Tibial artery (tissue), 4 donors: ENCODE data around the gene DMAC2L.

Experiments
- DNase-seq, 2 donors: peaks; one replicate each; pipeline ENCODE4 v3.0.0-alpha.2; 2019
- H3K27ac ChIP-seq, 2 donors: fragments of 200-600 bp; sonication (generic) in 1 of 2; 1 replicate in 1 of 2; 2 replicates in 1 of 2; pipeline ENCODE4 v1.5.1; 2018 to 2019; ENCODE audit warnings: mild to moderate bottlenecking in 1 of 2
- H3K27me3 ChIP-seq, 2 donors: fragments of 200-600 bp; sonication (generic) in 1 of 2; one replicate each; pipeline versions ENCODE4 v1.5.1 to v1.6.0; 2016 to 2019
- H3K36me3 ChIP-seq, 3 donors: fragments of 200-600 bp; sonication (generic) in 2 of 3; one replicate each; pipeline ENCODE4 v1.5.1; 2016 to 2019; ENCODE audit warnings: mild to moderate bottlenecking in 2 of 3
- H3K4me1 ChIP-seq, 4 donors: fragments of 200-600 bp; sonication (generic) in 2 of 4; 1 replicate in 3 of 4; 2 replicates in 1 of 4; pipeline ENCODE4 v1.5.1; 2016 to 2019
- H3K4me3 ChIP-seq, 2 donors: fragments of 200-600 bp; sonication (generic) in 1 of 2; 1 replicate in 1 of 2; 2 replicates in 1 of 2; pipeline ENCODE4 v1.5.1; 2018 to 2019; ENCODE audit warnings: mild to moderate bottlenecking in 2 of 2
- H3K9me3 ChIP-seq, 3 donors: fragments of 200-600 bp; sonication (generic) in 1 of 3; one replicate each; pipeline ENCODE4 v1.5.1; 2016 to 2019
- intact Hi-C: fragments of 100-400 bp; cut with DNase I; formaldehyde crosslinking; loops from one replicate; pipeline ENCODE4 v1.15.0; 2023; ENCODE audit warnings: low total_unique reads
- TF ChIP-seq, protein P1 (sequence below), 2 experiments: fragments of 200-600 bp in 1 of 2; fragments of 450-650 bp in 1 of 2; IDR thresholded peaks; one replicate each; pipeline ENCODE4 v1.5.1; 2017 to 2019; ENCODE audit warnings: antibody characterized with exemption in 2 of 2, mild to moderate bottlenecking in 1 of 2, moderate library complexity in 1 of 2

Gene DMAC2L

GRCh38 chr14:50338587-50338986 is 26.5 kb downstream of the DMAC2L start:
- Histone ChIP-seq H3K27ac (no peak overlapping the region), H3K27me3 (no peaks in the 10 kb centered on the region), H3K9me3 (no peaks in the 10 kb centered on the region), H3K36me3 (no peaks in the 10 kb centered on the region), H3K4me1 (peaks cover 0 to 35% (median 15%) of the 10 kb centered on the region in 4 donors), H3K4me3 (no peak overlapping the region)
- intact Hi-C loops, result loop anchor here (10.0 kb wide), 1 partner anchor 56 kb away; the partner anchor contains the start of gene CDKL1
- TF ChIP-seq, protein P1, sequence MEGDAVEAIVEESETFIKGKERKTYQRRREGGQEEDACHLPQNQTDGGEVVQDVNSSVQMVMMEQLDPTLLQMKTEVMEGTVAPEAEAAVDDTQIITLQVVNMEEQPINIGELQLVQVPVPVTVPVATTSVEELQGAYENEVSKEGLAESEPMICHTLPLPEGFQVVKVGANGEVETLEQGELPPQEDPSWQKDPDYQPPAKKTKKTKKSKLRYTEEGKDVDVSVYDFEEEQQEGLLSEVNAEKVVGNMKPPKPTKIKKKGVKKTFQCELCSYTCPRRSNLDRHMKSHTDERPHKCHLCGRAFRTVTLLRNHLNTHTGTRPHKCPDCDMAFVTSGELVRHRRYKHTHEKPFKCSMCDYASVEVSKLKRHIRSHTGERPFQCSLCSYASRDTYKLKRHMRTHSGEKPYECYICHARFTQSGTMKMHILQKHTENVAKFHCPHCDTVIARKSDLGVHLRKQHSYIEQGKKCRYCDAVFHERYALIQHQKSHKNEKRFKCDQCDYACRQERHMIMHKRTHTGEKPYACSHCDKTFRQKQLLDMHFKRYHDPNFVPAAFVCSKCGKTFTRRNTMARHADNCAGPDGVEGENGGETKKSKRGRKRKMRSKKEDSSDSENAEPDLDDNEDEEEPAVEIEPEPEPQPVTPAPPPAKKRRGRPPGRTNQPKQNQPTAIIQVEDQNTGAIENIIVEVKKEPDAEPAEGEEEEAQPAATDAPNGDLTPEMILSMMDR (IDR thresholded peaks at IDR 0.05), result no peak
- no peak for DNase-seq

- H3K9me3 ChIP-seq, result no peaks in the 10 kb centered on the region
- H3K27me3 ChIP-seq, result no peaks in the 10 kb centered on the region
- intact Hi-C loops, result loop anchor here (10.0 kb wide), 1 partner anchor 56 kb away; the partner anchor contains the start of gene CDKL1
- TF ChIP-seq, protein P1 (IDR thresholded peaks at IDR 0.05), result no peak
- peaks cover 0 to 42% (median 21%) of the 10 kb centered on the region in 4 donors for H3K4me1 ChIP-seq
- no peaks in the 10 kb centered on the region for H3K36me3 ChIP-seq
- H3K4me3 ChIP-seq, result no peak overlapping the region
- DNase-seq, result no peak
- H3K27ac ChIP-seq, result no peak overlapping the region
Observed at GRCh38 chr14:50339178-50339804, 27.2 kb downstream of the DMAC2L start.

DNA sequence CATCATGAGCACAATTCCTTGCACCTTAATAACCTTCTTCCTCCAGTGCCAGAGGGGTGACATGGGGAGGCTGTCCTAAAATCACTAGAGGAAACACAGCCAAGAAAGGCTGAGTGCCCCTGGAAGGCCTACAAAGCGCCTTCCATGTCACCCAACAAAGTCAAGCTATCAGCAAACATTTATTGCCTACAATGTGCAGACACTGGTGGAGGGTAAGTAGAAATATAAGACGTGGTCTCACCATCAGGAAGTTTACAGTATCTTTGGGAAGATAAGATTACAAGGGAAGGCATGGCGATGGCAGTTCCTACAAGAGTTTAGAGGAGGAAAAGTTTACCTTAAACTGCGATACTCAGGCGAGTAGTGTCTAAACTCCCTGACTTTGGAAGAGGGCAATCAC is 27.9 kb downstream of the DMAC2L start:
- no peak for DNase-seq
- intact Hi-C loops, result no loop called here
- Histone ChIP-seq H3K4me3 (no peak overlapping the region), H3K36me3 (no peaks in the 10 kb centered on the region), H3K27me3 (no peaks in the 10 kb centered on the region), H3K4me1 (peaks cover 0 to 50% (median 23%) of the 10 kb centered on the region in 4 donors), H3K9me3 (no peaks in the 10 kb centered on the region), H3K27ac (no peak overlapping the region)
- TF ChIP-seq, protein P1 (IDR thresholded peaks at IDR 0.05), result no peak

DNA sequence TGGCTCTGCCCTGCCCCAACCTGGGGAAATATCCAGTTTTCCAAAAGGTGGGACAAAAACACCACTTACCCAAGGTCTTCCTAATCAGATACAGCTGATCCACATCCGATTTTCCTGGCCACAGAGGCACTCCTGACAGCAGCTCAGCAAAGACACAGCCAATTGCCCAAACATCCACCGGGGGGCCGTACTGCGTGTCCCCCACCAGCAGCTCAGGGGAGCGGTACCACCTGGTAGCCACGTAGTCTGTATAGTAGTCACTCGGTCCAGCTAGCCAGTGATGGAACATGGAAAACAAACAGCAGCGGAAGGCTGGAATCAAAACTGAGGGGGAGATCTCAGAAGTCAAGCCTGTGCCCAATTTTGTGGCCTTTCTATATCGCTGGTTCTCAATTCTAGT is 28.8 kb downstream of the DMAC2L start:
- intact Hi-C loops, result no loop called here
- H3K36me3 ChIP-seq, result no peaks in the 10 kb centered on the region
- TF ChIP-seq, protein P1 (IDR thresholded peaks at IDR 0.05), result no peak
- no peak for DNase-seq
- H3K27ac ChIP-seq, result no peak overlapping the region
- peaks cover 0 to 50% (median 19%) of the 10 kb centered on the region in 4 donors for H3K4me1 ChIP-seq
- H3K9me3 ChIP-seq, result no peaks in the 10 kb centered on the region
- no peaks in the 10 kb centered on the region for H3K27me3 ChIP-seq
- H3K4me3 ChIP-seq, result no peak overlapping the region

DNA sequence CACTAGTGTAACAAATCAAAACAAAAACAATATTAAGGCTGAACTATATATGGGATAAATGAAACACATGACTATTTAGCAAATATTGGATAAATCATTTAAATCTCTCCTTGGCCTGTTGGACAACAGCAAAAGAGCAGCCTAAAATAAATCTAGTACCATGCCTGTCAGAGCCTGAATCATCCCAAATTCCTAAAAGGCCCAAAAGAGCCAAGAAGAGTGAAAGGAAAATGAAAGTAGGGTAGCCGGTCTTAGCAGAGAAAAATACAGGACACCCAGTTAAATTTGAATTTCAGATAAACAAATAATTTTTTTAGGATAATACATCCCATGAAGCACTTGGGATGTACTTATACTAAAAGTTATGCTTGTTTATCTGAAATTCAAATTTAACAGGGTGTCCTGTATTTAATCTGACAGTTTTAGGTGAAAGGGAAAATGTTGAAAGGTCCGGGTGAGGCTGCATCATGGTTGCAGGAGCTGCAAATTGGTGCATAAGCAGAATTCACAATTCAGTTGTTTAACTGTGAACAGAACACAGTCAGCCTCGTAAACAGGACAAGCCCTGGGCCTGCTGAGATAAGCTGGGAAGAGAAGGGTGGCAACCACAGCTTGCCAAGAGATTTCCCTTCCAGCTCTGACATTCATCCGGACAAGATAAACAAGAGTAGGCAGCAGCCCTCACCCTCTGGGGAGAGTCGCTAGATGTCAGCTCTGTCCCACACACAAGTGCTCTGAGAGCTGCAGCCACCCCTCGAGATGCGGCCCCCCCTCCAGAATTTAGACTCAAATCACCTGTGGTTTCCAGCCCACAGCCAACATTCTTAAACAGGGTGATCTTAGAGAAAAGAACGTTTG is 30.3 kb downstream of the DMAC2L start:
- TF ChIP-seq, protein P1 (IDR thresholded peaks at IDR 0.05), result peak in 1 of 2 experiments; percentile 29
- no peaks in the 10 kb centered on the region for H3K9me3 ChIP-seq
- peak overlapping the region; percentile 47 to 57 for H3K27ac ChIP-seq
- H3K4me3 ChIP-seq, result peak overlapping the region; percentile 21 to 41
- intact Hi-C loops, result no loop called here
- peaks cover 0 to 47% (median 15%) of the 10 kb centered on the region in 4 donors for H3K4me1 ChIP-seq
- H3K36me3 ChIP-seq, result no peaks in the 10 kb centered on the region
- peak; percentile 50 to 76 for DNase-seq
- no peaks in the 10 kb centered on the region for H3K27me3 ChIP-seq
